ENCODE data around the gene AGAP2. TPM values are rescaled to one million over a fixed set of nuclear protein-coding genes. Genes with fewer than 3 reads are reported as not detected.
"Not testable (repeated sequence)": the region's sequence is repeated elsewhere in the genome, so short reads cannot be mapped to it uniquely, and the experiment has no call there.

The AGAP2 gene
- total and polyA plus RNA-seq, 4 donors, result 0.18 to 3.6 (median 1.8) TPM

DNA sequence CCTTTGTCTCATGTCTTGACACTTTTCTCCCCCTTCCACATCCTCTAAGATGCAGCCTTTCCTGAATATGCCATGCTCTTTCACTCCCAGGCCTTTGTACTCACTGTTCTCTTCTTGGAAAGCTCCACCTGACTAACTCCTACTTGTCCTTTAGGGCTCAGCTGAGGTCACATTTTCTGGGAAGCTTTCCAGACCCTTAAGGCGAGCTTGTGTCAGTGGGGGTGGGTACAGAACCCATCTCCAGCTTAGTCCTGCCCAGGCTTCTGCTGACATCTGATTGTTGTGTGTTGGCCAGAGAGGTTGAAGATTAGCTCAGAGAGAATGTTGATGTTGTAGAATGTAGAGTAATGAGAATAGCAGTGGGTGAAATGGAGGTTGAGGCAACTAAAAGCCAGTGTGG, 41.2 kb upstream of the AGAP2 start:
- no peaks in the 10 kb centered on the region for H3K4me1 ChIP-seq (ENCODE audit: control insufficient read depth in 1 of 2, insufficient read depth in 2 of 2, low read length in 2 of 2)
- 33 to 36% methylated on average over 1 of the region's 1 CpG for WGBS, 2 donors
- H3K27me3 ChIP-seq (ENCODE audit: control insufficient read depth in 1 of 2, insufficient read depth in 2 of 2, low read length in 1 of 2), result no peaks in the 10 kb centered on the region
- H3K4me3 ChIP-seq (ENCODE audit: low read length in 2 of 2), result no peak overlapping the region
- ATAC-seq (ENCODE audit: low FRiP score), result no peak
- intact Hi-C loops (cut with DNase I), result loop anchor here in 1 of 2 donors (5.0 kb wide), 1 partner anchor 128 kb away; no protein-coding TSS in a partner anchor
- no peaks in the 10 kb centered on the region for H3K36me3 ChIP-seq (ENCODE audit: control insufficient read depth in 1 of 2, insufficient read depth in 2 of 2, low read length in 1 of 2)
- DNase-seq, result no peak
- no peaks in the 10 kb centered on the region for H3K9me3 ChIP-seq (ENCODE audit: control insufficient read depth, low read length)
- H3K27ac ChIP-seq (ENCODE audit: low read depth in 1 of 2, low read length in 2 of 2), result no peak overlapping the region

DNA sequence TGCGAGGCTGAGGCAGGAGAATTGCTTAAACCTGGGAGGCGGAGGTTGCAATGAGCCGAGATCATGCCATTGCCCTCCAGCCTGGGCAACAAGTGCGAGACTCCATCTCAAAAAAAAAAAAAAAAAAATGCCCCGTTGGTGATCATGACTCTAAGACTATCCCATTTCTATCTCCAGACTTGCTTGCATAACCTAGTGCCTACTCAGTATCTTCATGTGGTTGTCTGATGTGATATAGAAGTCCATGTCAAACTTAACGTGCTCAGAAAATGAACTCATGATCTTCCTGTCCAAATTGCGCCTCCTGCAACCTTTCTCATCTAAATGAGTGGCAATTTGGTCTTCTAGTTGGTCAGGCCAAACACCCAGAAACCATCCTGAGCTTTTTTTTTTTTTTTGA, 39.4 kb upstream of the AGAP2 start:
- H3K27me3 ChIP-seq (ENCODE audit: control insufficient read depth in 1 of 2, insufficient read depth in 2 of 2, low read length in 1 of 2), result no peaks in the 10 kb centered on the region
- H3K27ac ChIP-seq (ENCODE audit: low read depth in 1 of 2, low read length in 2 of 2), result no peak overlapping the region
- no peaks in the 10 kb centered on the region for H3K4me1 ChIP-seq (ENCODE audit: control insufficient read depth in 1 of 2, insufficient read depth in 2 of 2, low read length in 2 of 2)
- H3K9me3 ChIP-seq (ENCODE audit: control insufficient read depth, low read length), result no peaks in the 10 kb centered on the region
- H3K4me3 ChIP-seq (ENCODE audit: low read length in 2 of 2), result no peak overlapping the region
- intact Hi-C loops (cut with DNase I), result no loop called here
- ATAC-seq (ENCODE audit: low FRiP score) (no peak), DNase-seq (no peak)
- no peaks in the 10 kb centered on the region for H3K36me3 ChIP-seq (ENCODE audit: control insufficient read depth in 1 of 2, insufficient read depth in 2 of 2, low read length in 1 of 2)
- 90 to 92% methylated on average over 6 to 7 of the region's 7 CpGs for WGBS, 2 donors

DNA sequence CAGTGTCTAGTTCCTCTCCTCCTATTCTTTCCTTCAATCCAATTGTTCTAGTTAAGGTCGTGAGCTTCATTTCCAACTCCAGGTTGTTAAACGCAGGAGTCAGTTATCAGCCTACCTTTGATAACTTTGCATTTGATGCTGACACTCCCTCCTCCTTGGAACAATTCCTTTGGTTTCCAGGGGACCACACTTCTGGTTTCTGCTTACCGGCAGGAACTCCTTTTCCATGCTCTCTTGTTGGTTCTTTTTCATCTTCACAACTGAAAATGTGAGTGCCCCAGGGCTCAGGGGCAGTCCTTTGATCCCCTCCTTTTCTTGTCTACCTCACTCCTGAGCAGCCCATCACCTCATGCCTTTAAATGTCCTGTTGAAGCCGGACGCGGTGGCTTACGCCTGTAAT, 38.8 kb upstream of the AGAP2 start:
- intact Hi-C loops (cut with DNase I), result no loop called here
- ATAC-seq (ENCODE audit: low FRiP score), result no peak
- H3K36me3 ChIP-seq (ENCODE audit: control insufficient read depth in 1 of 2, insufficient read depth in 2 of 2, low read length in 1 of 2), result no peaks in the 10 kb centered on the region

DNA sequence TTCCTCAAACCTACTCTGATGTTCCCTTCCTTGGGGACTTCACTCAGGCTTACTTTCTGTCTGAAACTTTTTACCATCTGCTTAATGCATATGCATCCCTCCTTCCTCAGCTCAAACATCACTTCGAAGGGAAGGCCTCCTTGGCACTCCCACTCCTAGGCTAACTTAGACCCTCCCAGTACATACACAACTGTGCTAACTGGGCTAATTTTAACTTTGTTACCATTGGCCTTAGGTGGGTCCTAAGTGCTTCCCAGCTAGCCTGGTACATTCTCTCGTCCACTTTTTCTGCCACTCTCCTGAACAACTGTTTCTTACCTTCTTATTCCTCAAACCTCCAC, 37.7 kb upstream of the AGAP2 start:
- no peak for ATAC-seq (ENCODE audit: low FRiP score)
- intact Hi-C loops (cut with DNase I), result no loop called here

More for the DNA sequence above, 38.8 kb upstream of the AGAP2 start:
- DNase-seq, result no peak
- WGBS, 2 donors, result 86 to 91% methylated on average over 7 of the region's 7 CpGs
- Histone ChIP-seq H3K27ac (ENCODE audit: low read depth in 1 of 2, low read length in 2 of 2) (no peak overlapping the region), H3K9me3 (ENCODE audit: control insufficient read depth, low read length) (no peaks in the 10 kb centered on the region), H3K4me1 (ENCODE audit: control insufficient read depth in 1 of 2, insufficient read depth in 2 of 2, low read length in 2 of 2) (no peaks in the 10 kb centered on the region), H3K4me3 (ENCODE audit: low read length in 2 of 2) (no peak overlapping the region), H3K27me3 (ENCODE audit: control insufficient read depth in 1 of 2, insufficient read depth in 2 of 2, low read length in 1 of 2) (no peaks in the 10 kb centered on the region)

DNA sequence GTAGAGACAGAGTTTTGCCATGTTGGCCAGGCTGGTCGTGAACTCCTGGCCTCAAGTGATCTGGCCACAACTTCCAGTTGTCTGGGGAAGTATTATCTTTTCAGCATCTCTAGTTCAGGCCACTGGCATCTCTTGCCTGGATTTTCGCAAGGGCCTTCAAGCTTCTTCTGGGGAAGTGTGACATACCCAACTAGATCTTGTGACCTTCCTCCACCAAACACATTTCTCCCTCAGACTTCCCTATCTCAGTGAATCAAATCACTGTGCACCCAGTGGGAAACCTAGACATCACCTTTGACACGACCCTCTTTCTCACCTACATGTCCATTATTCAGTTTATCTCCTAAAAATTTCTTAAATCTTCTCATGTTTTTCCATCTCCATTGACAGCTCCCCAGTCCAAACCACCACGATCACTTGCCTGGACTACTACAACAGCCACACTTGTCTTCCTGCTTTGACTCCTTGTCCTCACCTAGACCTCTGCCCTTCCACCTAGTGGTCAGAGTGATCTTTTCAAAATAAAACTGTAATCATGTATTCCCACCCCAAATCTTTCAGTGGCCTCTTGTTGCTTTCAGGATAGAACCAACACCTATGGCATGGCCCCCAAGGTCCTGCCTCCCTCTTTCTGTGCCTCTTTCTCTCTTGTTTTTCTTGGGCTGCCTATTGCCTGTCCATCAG, 37.2 kb upstream of the AGAP2 start:
- ATAC-seq (ENCODE audit: low FRiP score), result no peak
- 78 to 81% methylated on average over 4 of the region's 4 CpGs for WGBS, 2 donors
- intact Hi-C loops (cut with DNase I), result no loop called here

More for the DNA sequence above, 37.7 kb upstream of the AGAP2 start:
- H3K36me3 ChIP-seq (ENCODE audit: control insufficient read depth in 1 of 2, insufficient read depth in 2 of 2, low read length in 1 of 2), result no peaks in the 10 kb centered on the region
- 59 to 69% methylated on average over 2 of the region's 2 CpGs for WGBS, 2 donors
- DNase-seq, result no peak
- H3K4me3 ChIP-seq (ENCODE audit: low read length in 2 of 2), result no peak overlapping the region
- no peak overlapping the region for H3K27ac ChIP-seq (ENCODE audit: low read depth in 1 of 2, low read length in 2 of 2)
- no peaks in the 10 kb centered on the region for H3K27me3 ChIP-seq (ENCODE audit: control insufficient read depth in 1 of 2, insufficient read depth in 2 of 2, low read length in 1 of 2)
- no peaks in the 10 kb centered on the region for H3K4me1 ChIP-seq (ENCODE audit: control insufficient read depth in 1 of 2, insufficient read depth in 2 of 2, low read length in 2 of 2)
- H3K9me3 ChIP-seq (ENCODE audit: control insufficient read depth, low read length), result no peaks in the 10 kb centered on the region

DNA sequence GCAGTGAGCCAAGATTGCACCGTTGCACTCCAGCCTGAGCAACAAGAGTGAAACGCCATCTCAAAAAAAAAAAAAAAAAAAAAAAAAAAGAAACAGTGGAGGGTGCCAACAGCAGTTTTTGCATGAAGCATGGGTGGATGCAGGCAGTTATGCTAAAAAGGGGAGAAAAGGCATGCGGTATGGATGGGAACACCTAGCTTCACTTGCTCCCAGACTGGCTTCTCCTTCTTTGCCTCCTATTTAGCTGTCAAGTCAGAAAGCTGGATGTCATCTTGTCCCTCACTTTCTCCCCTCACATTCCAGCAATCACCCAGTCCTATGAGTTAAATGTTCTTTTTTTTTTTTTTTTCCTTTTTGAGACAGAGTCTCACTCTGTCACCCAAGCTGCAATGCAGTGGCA, 36.5 kb upstream of the AGAP2 start:
- DNase-seq (no peak), ATAC-seq (ENCODE audit: low FRiP score) (no peak)
- no peaks in the 10 kb centered on the region for H3K27me3 ChIP-seq (ENCODE audit: control insufficient read depth in 1 of 2, insufficient read depth in 2 of 2, low read length in 1 of 2)
- H3K27ac ChIP-seq (ENCODE audit: low read depth in 1 of 2, low read length in 2 of 2), result no peak overlapping the region
- intact Hi-C loops (cut with DNase I), result no loop called here
- H3K4me3 ChIP-seq (ENCODE audit: low read length in 2 of 2), result no peak overlapping the region
- H3K9me3 ChIP-seq (ENCODE audit: control insufficient read depth, low read length), result no peaks in the 10 kb centered on the region
- no peaks in the 10 kb centered on the region for H3K4me1 ChIP-seq (ENCODE audit: control insufficient read depth in 1 of 2, insufficient read depth in 2 of 2, low read length in 2 of 2)
- 66 to 69% methylated on average over 2 to 3 of the region's 3 CpGs for WGBS, 2 donors
- no peaks in the 10 kb centered on the region for H3K36me3 ChIP-seq (ENCODE audit: control insufficient read depth in 1 of 2, insufficient read depth in 2 of 2, low read length in 1 of 2)

More for the DNA sequence above, 37.2 kb upstream of the AGAP2 start:
- no peaks in the 10 kb centered on the region for H3K27me3 ChIP-seq (ENCODE audit: control insufficient read depth in 1 of 2, insufficient read depth in 2 of 2, low read length in 1 of 2)
- H3K4me3 ChIP-seq (ENCODE audit: low read length in 2 of 2), result no peak overlapping the region
- DNase-seq, result no peak
- H3K36me3 ChIP-seq (ENCODE audit: control insufficient read depth in 1 of 2, insufficient read depth in 2 of 2, low read length in 1 of 2), result no peaks in the 10 kb centered on the region
- no peaks in the 10 kb centered on the region for H3K9me3 ChIP-seq (ENCODE audit: control insufficient read depth, low read length)
- H3K4me1 ChIP-seq (ENCODE audit: control insufficient read depth in 1 of 2, insufficient read depth in 2 of 2, low read length in 2 of 2), result no peaks in the 10 kb centered on the region
- no peak overlapping the region for H3K27ac ChIP-seq (ENCODE audit: low read depth in 1 of 2, low read length in 2 of 2)

DNA sequence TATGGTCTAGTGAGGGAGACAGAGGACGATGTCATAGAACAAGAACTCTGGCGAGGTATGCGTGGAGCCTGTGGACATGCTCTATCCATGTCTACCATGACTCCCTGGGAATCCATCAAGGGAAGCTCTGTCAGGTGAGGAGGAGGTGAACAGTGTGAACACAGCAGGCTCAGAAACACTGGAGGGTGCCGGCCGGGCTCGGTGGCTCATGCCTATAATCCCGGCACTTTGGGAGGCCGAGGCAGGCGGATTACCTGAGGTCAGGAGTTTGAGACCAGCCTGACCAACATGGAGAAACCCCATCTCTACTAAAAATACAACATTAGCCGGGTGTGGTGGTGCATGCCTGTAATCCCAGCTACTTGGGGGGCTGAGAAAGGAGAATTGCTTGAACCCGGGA, 36.1 kb upstream of the AGAP2 start:
- WGBS, 2 donors, result 90 to 92% methylated on average over 11 of the region's 11 CpGs
- intact Hi-C loops (cut with DNase I); DNase-seq: not testable (repeated sequence)

DNA sequence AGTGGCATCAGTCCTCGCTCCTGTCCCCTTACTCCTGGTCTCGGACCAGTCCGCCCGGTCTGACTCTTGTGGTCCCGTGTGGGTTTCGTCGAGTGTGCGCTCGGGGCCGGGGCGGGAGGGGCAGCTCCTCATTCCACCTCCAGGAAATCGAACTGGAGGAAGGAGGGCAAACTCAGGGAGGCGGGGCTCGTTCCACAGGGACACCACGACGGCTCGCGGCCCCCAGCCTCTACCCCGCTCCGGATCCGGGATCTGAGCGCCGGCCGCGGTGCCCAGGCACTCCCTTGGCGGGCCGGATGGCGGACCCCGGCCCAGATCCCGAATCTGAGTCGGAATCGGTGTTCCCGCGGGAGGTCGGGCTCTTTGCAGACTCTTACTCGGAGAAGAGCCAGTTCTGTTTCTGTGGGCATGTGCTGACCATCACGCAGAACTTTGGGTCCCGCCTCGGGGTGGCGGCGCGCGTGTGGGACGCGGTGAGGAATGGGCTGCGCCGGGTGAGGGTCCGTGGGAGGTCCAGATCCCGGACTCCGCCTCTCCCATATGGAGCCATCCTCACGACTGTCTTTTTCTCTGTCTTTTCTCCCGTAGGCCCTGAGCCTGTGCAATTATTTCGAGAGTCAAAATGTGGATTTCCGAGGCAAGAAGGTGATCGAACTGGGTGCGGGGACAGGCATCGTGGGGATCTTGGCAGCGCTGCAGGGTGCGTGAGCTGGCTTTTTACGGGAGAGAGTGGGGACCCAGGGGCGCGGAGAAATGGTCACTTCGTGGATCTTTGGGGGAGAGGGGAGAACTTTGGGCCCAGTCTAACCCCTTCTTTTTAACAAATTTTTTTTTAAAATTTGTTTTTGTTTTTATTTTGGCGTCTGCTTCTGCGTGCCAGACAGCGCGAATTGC, 34.1 kb upstream of the AGAP2 start, which contains the start of gene EEF1AKMT3:
TSS of gene EEF1AKMT3 (plus strand) at position 186 of the 894 bp plus-strand sequence. CDS start at position 297, 111 bp downstream.
- no peaks in the 10 kb centered on the region for H3K36me3 ChIP-seq (ENCODE audit: control insufficient read depth in 1 of 2, insufficient read depth in 2 of 2, low read length in 1 of 2)
- H3K27ac ChIP-seq (ENCODE audit: low read depth in 1 of 2, low read length in 2 of 2), result peak within 1 kb of the TSS in 1 of 2 donors; percentile 75
- H3K4me1 ChIP-seq (ENCODE audit: control insufficient read depth in 1 of 2, insufficient read depth in 2 of 2, low read length in 2 of 2), result no peaks in the 10 kb centered on the region
- 1% methylated on average over 65 to 67 of the region's 67 CpGs for WGBS, 2 donors
- intact Hi-C loops (cut with DNase I), result no loop called here
- H3K9me3 ChIP-seq (ENCODE audit: control insufficient read depth, low read length), result no peaks in the 10 kb centered on the region
- H3K27me3 ChIP-seq (ENCODE audit: control insufficient read depth in 1 of 2, insufficient read depth in 2 of 2, low read length in 1 of 2), result no peaks in the 10 kb centered on the region
- peak; percentile 82 to 90 for DNase-seq
- ATAC-seq (ENCODE audit: low FRiP score), result peak; percentile 85
- H3K4me3 ChIP-seq (ENCODE audit: low read length in 2 of 2), result peak within 1 kb of the TSS; percentile 44 to 82

More for the DNA sequence above, 36.1 kb upstream of the AGAP2 start:
- not testable (repeated sequence) for H3K27ac ChIP-seq (ENCODE audit: low read depth in 1 of 2, low read length in 2 of 2); ATAC-seq (ENCODE audit: low FRiP score); H3K9me3 ChIP-seq (ENCODE audit: control insufficient read depth, low read length); H3K36me3 ChIP-seq (ENCODE audit: control insufficient read depth in 1 of 2, insufficient read depth in 2 of 2, low read length in 1 of 2); H3K27me3 ChIP-seq (ENCODE audit: control insufficient read depth in 1 of 2, insufficient read depth in 2 of 2, low read length in 1 of 2); H3K4me3 ChIP-seq (ENCODE audit: low read length in 2 of 2); H3K4me1 ChIP-seq (ENCODE audit: control insufficient read depth in 1 of 2, insufficient read depth in 2 of 2, low read length in 2 of 2)
